Activated CD8-positive, alpha-beta memory T cell treated with anti-CD3 and anti-CD28 coated beads for 1 hour (primary cell): ENCODE measurements around the gene CPTP.

Experiments used
- DNase-seq, 2 donors: peaks; one replicate each; pipeline ENCODE4 v3.0.0-alpha.2; 2020; ENCODE audit warnings: low read depth in 1 of 2; ENCODE audit errors: extremely low read depth in 1 of 2

The CPTP gene

GRCh38 chr1:1347026-1347595 lies 22.5 kb downstream of the CPTP start:
- DNase-seq, result no peak

GRCh38 chr1:1347663-1348419 lies 23.2 kb downstream of the CPTP start:
- no peak for DNase-seq

DNA sequence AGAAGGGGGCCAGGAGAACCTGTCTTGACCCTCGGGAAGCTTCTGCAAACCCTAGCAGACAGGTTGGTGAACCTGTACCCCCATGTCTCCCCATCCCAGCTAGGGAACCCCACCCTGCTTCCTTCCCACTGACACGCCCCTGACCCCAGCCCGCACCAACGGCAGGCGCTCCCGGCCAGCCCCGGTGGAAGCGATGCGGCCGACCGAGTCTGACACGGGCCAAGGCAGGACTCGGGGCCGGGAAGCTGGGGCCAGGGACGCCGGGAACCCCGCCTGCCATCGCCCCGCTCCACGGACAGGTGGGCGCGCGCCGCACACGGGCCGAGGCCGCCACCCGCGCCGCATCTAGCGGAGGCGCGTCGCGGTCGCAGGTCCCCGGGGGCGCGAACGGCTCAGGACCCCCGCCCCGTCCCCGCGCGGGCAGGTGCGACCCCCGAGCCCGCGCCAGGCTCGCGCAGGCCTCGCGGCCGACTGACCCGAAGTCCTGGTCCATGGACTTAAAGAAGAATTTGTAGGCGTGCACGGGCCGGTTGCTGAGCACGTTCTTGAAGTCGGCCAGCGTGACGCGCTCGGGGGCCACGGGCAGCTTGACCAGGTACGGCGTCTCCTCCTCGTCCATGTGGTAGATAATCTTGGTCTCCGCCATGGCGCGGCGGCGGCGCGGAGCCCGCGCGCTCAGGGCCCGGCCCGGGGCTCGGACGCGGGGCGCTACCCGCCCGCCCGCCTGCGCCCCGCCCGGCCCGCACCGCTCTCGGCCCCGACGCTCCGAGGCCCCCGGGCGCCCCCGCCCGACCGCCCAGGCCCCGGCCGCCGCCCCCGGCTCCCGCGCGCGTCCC lies 24.0 kb downstream of the CPTP start:
- no peak for DNase-seq

DNA sequence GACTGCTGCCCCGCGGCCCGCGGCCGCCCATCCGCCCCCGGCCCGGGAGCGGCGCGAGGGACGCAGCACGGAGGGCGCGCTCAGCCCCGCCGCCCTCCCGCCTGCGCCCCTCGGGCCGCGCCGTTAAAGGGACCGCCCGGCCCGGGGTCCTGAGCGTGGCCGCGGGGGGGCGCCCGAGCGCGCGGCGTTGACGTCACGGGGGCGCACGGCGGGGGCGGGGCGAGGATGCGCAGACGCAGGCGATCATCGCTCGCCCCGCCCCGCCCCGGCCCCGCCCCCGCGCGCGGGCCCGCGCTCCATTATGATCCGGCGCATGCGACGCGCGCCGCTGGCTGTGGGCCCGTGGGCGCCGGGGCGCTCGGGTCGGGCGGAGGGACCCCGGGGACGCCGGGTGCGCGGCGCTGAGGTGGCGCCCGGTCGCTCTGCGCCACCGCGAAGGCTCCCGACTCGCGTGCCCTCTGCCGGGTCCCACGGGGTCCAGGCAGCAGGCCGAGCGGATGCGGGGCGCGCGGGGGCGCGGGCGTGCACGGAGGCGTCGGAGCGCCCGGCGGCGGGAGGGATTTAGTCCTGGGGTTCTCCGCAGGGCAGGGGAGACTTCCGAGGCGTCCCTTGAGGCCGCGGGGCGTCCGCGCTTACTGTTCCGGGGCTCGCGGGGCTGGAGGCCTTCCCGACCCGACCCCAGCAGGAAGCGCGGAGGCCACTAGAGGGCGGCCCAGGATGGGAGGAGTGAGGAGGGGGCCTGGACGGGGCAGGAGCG lies 24.8 kb downstream of the CPTP start, which contains the start of gene DVL1:
DVL1 (minus strand) TSS at position 163 of the 757 bp plus-strand sequence. CDS start 353 bp downstream, outside the sequence.
- DNase-seq, result peak in 1 of 2 donors; percentile 64

- DNase-seq, result no peak
Measured at GRCh38 chr1:1351511-1352427, 27.2 kb downstream of the CPTP start.

DNA sequence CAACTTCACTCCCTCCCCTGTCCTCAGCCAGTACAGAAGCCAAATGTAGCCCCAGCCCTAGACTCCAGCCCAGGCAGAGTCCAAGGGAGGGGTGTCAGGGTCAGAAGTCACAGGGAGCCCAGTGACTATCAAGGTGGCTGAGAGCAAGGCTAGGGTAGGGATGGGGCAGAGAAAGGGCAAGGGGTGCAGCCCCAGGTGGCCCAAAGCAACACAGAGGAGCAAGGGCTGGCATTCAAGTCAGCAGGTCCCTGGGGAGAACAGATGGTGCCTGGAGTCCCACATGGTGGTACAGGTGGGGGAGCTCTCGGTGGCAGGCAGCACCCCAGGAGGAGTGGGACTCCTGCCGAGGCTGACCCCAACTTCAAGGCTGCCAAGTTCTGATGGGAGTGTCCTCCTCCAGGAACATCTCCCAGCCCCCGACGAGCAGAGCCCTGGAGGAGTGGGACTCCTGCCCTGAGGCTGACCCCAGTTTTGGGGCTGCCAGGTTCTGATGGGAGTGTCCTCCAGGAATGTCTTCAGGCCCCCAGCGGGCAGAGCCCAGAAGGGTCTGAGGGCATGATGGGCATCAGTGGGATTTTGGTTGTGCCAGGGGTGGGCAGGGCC lies 28.3 kb downstream of the CPTP start:
- no peak for DNase-seq

GRCh38 chr1:1353389-1354151 lies 29.0 kb downstream of the CPTP start:
- DNase-seq, result no peak

DNA sequence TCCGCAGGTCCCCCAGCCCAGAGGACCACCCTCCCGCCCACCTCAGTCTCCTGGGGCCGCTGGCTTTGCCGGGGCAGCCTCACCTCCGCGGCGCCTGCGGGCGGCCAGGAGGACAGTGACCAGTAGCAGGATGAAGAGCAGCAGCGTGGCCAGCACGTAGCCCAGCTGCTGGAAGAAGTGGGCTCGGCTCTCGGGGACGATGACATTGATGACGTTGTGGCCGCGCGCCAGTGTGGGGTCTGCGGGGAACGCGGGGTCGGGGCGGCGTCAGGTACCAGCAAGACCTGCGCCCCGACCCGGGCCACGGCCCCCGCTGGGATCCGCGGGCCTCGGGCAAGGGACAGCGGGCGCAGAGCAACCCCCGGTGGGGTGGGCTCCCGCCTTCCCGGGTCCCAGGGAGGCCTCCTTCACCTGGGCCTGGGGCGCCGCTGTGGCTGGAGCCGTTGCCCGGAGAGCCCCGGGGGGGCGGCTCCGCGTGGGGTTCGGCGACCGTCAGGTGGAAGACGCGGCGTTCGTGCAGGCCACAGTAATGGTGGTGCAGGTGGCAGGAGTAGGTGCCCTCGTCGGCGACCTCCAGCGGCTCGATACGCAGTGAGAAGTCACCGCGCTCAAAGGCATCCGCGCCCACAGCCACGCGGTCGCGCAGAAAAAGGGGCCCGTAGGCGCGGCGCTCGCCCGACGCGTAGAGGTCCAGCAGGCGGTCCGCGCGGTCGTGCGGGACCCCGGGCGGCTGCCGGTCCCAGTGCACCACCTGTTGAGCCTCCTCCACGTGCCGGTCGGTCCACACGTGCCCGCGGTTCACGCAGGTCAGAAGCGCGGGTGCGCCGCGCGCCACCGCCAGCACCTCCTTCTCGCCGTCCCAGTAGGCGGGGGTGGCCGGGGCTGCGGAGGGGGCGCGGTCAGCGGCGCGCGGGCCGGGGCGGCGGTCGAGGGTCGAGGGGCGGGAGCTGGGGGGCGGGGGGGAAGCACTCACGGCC lies 30.0 kb downstream of the CPTP start:
- no peak for DNase-seq

DNA sequence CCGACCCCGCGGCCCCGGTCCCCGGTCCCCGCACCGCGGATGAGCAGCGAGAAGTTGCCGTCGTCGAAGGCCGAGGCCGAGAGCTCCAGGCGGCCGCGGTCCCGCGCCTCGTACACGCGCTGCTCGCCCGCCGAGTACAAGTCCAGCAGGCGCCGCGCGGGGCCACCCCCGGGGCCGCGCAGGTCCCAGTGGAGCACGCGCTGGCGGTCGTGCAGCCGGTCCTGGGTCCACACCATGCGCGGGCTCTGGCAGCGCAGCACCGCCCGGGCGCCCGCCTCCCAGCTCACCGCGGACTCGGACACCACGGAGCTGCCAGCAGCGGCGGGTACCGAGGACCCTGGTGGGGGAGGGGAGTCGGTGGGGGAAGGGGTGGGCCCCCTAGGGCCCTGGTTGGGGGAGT lies 30.8 kb downstream of the CPTP start:
- DNase-seq, result no peak

GRCh38 chr1:1356166-1356795 lies 31.7 kb downstream of the CPTP start:
- no peak for DNase-seq

DNA sequence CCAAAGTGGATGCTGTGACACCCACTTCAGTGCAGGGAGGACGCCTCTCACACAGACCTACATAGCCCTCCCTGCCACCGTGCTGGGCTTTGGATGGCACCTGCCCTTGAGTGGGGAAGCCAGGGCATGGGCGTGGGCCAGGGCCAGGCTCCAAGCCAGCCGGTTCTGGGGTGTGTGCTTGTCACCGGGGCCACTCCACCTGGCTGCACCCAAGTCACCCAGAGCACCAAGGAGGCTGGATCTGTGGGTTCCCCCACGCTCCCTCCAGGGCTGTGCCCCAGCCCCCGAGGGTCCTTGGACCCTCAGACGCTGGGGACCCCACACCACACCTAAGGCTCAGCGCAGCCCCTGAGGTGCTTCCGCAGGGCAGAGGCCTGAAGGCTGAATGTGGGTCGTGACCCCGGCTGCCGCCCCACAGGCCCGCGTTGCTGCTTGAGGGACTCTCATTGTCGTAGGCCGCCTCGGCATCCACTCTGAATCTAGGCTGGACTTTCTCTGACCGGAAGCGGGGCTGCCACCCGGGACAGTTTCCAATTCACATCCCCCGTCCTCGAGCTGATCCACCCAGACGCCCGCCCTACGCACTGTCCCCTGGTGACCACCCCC lies 32.3 kb downstream of the CPTP start:
- DNase-seq, result no peak

DNA sequence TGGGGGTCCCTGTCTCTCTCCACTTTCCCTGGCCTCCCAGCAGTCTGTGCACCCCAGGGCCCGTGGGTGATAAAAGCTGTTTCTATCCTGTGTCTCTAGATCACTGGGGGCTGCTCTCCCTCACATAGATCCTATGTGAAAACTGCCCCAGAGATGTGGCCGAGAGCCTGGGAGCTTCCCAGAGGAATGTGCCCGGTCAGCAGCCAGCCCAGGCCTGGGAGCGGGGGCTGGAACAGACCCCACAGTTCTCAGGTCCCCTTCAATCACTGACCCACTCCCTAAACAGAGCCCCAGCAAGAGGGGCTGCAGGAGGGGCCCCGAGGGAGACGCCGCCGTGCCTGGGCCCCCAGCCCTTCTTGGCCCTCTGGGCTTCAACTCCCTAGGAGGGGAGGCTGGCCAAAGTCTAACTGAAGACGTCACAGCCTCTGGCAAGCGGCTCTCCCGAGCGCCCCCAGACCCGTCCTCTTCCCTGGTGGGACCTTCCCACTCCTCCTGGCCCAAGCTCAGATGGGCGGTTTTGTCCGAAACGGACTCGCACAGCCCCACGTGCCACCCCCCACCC lies 33.4 kb downstream of the CPTP start:
- DNase-seq, result no peak

DNA sequence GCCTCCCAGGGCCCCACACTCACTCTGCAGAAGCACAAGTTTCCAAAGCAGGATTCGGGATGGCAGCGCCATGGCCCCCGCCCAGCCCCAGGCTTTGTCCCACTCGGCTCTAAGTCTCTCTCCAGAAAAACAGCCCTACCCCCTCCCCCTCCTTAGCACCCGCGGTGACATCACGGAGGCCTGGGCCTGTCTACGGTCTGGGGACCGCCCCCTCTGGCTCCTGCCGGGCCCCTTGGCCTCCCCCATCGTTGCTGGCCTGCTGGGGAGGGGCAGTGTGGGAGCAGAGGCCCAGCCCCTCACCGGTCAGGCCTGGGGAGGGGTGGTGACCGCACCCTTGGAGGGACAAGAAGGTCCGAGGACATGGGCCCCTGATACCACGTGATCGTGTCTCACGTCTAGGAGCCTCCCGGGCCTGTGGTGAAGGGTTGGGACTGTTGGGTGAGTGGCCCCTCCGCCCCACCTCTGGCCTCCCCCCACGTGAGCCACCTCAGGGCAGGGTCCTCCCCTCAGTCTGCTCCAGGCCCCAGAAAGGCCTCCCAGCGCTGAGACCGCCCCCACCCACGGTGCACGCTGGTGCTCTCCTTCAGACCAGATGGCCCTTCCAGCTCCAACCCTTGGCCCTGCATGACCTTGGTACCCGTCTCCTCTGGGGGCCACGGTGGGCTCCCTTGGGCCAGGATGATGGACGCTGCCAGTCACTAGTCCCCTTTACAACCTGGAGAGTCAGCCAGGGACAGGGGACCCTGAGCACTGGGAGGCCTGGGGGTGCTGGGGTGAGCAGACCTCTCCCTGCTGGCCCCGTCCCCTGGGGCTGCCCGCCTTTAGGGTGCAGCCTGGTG lies 34.0 kb downstream of the CPTP start, which contains the start of gene MXRA8:
MXRA8 (minus strand) TSS at position 123 of the 839 bp plus-strand sequence; CDS start at position 72, 51 bp downstream.
- DNase-seq, result no peak

DNA sequence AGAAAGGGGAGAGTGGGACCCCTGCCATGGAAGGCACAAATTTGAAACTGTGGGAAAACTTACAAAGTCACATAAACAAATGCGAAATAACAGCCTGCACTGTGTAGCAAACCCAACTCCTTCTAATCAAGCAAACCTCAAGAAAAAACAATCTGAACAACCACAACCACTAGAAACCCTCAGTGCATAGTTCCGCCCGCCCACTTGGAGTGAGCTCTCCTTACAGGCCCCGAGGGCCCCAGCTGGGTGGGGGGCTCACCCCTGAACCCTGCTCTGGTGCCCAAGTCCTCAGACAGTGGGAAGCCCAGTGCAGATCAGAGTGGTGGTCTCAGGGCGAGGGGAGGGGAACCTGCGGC lies 34.7 kb downstream of the CPTP start:
- DNase-seq, result no peak

DNA sequence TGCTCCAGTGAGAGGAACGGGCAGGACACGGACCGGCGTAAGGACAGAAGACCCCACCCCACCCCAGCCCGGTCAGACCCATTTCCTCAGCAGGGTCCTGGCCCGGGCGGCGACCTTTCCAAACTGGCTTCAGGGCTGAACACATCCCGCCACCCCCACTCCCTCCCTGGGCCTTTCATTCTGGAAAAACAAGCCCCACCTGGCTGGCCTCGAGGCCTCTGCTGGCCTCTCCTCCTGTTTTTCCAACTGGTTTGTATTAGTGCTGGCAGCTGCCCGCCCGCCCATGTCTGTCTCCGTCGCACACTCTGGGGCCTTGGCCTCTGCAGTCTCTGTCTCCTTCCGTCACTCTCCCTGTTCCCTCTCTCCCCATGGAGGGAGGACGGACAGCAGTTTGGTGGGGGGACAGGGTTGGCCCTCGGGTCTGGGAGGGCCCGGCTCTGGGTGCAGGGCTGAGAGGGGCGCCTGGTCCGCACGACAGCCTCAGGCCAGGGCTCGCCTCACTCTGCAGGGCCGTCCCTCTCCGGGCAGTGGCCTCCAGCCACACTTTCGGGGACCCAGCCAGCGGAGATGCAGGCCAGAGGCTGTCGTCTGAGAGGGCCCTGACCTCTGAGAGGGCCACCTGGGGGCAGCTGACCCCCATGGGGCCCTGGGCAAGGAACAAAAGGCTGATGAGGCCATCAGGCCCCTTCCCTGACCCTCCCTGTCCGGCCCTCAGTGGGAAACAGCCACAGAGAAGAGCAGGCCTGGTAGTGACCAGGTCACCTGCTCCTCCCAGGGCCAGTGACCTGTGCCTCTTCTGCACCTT lies 35.3 kb downstream of the CPTP start:
- DNase-seq, result no peak
